Measurements from ENCODE around the gene GMEB2.
"Not testable (repeated sequence)": the region's sequence is repeated elsewhere in the genome, so short reads cannot be mapped to it uniquely, and the experiment has no call there.

The GMEB2 gene

GRCh38 chr20:63611646-63612045, 15.3 kb downstream of the GMEB2 start:
- no peak for DNase-seq

DNA sequence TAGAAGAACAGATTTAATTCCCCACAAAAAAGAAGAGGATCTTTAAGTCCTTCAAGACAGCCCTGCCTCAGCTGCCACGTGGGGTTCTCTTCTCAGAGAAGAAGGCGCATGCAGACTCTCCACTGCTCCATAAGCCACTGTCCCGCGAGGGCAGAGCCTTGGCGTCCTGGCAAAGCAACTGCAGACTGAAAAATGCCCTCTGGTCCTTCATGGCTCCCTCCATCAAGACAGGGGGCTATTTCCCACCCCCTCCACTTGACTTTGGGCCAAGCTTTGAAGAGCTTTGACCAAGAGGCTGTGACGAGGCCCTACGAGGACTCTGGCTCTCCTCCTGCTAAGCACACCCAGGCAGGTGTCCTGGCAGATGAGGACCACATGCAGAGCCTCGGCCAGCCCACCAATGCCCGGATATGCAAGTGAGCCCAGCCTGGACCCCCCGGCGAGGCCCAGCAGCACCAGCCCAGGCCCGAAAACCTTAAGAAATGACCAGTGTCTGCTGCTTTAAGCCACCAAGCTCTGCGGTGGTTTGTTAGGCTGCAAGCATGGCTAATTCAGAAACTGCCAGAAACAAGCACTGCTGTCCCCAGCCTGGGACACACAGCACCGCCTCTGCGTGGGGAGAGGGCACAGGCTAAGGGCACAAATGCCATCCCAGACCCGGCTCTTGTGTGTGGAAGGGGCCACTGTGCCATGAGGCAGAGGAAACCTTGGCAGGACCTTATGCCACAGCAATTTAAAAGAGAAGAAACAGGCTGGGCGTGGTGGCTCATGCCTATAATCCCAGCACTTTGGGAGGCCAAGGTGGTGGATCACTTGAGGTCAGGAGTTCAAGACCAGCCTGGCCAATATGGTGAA, 16.1 kb downstream of the GMEB2 start:
- no peak for DNase-seq

DNA sequence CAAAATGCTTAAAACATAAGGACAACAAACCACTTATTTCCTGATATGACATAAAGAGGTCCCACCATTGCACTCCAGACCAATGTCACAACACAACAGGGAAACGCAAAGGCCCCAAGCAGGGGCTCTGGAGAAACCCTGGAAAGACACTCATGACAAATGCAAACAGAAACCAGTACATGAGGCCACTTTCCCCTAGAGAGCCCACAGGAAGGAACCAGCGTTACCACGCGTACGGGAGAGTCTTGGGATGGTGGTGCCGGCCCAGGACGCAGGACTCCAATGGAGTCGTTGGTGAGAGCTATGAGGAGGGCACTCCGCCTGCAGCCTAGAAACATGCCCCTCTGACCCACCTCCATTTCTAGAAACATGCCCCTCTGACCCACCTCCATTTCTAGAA, 20.2 kb downstream of the GMEB2 start:
- DNase-seq: no peak

DNA sequence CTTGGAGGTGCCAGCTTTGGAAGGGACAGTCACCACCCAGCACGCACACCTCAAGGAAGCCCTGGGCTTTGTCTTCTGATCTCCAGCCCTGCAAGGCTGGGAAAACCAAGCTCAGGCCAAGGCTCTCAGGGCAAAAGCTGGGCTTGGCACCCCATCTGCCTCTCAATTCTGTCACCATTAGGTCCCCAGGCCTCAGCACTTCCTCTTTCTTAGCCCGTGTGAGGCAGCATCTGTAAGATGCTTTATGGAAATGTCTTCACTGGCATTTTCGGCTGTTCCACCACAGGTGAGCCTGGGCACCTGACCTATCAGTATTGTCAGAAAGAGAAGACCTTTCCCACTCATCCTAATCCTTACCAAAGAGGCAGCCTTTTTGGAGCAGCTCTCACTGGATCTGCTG, 24.6 kb downstream of the GMEB2 start:
- no peak for DNase-seq

DNA sequence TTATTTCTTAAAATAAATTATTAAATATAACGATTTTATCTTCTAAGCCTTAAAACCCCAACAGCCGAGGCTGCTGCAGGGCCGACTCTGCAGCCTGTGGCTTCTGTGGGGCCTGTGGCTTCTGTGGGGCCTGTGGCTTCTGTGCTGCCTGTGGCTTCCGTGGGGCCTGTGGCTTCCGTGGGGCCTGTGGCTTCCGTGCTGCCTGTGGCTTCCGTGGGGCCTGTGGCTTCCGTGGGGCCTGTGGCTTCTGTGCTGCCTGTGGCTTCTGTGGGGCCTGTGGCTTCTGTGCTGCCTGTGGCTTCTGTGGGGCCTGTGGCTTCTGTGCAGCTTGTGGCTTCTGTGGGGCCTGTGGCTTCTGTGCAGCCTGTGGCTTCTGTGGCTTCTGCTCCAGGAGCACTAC, 25.2 kb downstream of the GMEB2 start:
- DNase-seq: not testable (repeated sequence)

DNA sequence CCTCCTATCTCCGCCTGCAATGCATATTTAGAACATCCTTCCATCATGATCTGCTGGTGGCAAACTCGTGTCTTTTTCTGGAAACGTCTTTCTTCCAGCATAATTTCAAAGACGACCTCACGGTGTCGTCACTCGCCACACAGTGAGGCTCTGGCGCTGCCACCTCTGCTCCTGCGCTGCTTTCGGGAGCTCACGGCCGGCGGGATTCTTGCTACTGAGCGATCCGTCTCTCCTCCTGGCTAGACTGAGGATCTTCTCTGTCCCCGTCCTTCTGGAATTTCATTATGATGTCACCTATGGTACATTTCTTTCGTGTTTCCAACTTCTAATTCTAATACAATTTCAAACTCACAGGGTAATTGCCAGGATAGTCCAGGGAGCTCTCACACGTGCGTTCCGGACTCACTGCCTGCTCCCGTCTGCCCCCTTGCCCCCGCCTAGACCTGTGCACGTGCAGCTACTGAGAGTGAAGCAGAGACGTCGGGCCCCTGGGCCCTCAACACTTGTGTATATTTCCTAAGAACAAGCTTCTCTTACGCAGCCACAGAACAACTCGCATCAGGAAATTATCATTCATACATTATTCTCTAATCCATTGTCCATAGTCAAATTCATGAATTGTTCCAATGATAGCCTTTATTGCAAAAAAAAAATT, 27.4 kb downstream of the GMEB2 start:
- no peak for DNase-seq

DNA sequence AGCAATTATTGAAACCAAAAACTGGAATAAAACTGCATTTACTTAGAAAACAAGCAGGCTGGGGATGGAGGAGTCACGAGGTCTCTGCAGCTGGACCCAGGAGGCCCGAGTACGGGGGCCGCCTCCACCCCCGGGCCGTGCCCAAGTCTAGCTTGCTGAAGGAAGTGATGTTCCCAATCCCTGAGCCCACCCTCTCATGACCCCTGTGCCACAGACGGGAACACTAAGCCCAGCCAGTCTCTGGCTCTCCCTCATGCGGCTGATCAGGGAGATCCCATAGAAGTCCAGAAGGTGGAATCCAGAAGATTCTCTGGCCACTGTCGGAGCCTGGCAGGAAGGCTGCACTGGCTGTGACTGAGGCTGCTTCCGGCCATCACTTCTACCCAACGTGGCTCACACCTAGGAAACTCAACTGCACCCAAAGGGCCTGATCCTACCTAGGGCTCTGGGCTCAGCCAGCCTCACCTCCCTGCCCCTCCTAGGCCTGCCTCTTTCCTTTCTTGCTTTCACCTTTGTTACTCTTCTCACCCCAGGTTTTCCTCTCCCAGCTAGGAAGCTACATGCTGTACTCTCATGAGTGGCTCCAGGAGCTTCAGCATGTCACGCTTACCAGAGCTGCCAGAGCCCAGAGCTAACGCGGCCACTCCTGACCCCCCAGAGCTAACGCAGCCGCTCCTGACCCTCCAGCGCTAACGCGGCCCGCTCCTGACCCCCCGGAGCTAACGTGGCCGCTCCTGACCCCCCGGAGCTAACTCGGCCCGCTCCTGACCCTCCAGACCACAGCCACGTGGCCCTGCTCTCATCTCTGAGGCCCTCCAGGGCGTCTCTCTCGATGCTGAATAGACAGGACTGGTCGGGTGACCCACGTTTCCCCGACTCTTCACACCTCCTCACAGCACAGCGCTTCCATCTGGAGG, 28.2 kb downstream of the GMEB2 start:
- no peak for DNase-seq

DNA sequence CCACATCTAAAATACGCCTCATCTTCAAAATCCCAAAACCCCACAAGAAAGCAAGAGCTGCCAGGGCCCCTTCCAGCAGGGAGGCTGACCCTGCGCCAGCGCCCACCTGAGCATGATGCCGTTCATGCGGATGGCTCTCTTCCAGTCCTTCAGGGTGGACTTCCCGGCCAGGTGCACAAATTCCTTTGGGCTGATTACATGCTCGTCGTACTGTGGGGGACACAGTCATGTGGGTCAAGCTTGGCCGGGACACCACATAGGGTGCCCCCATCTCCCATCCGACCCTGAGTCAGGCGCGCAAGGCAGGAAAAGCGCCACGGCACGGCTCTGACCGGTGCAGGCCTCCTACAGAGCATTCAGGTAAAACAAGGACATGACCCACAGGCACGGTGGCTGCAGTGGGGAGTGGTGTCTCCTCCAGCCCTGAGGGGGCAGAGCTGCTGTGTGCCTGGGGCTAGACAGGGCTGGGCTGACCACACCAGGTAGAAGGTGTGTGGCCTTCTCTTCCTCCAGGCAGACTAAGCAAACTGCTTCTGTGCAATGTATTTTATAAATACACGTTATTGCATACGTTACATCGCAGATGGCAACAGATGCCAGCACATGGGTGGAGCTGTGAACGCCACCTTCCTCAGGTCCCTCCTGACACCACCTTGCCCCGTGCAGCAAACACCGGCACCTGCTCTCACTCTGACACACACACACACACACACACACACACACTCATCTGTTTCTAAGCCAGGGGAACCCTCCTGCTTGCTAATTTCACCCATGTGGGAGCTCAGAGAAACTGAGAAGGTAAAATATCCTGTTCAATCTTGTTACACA, 29.0 kb downstream of the GMEB2 start:
- no peak for DNase-seq

DNA sequence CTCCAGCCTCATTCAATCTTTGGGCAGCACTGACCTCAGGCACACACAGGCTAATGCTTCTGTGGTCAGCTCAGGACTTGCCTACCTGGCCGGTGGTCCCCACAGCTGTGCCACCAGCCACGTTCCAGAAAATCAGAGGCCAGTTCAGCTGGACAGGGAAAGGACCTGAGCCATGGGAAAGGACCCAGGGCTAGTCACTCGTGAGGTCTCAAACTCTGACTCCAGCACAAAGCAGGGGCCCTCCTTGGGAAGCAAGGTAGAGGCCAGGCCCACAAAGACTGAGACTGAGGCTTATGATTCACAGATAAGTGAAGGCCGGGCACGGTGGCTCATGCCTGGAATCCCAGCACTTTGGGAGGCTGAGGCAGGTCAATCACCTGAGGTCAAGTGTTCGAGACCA, 30.5 kb downstream of the GMEB2 start:
- no peak for DNase-seq

DNA sequence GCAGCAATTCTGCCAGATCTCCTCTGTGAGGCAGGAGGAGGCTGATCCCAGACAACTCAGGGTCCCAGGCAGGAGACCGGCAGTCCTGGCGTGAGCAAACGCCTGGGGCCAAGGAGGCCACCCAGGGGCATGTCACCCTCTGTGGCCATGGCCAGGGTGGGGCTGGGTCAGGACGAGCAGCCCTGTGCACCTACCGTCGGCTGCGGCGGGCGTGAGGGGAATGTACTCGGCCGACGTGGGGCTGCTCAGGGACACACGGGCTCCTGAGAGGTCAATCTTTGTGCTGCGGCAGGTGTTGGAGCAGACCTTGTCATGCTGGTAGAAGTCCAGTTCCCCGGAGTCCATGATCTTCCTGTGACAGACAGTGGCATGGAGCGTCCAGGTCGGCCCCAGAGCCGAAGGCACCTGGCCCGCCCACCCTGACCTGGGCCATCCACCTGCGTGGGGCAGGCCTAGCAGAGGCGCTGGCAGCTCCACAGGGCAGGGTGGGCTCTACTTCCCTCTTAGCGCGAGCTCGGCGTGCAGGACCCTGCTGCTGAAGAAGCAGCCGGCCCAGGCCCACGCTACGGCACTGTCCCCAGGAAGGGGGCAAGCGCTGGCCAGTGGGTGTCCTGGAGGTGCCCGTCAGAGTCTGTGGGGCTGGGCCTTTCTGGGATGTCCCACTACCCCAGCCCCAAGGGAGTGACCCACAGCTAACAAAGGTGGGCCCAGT, 31.3 kb downstream of the GMEB2 start:
- DNase-seq: no peak

GRCh38 chr20:63594043-63594561, 32.8 kb downstream of the GMEB2 start:
- no peak for DNase-seq

- DNase-seq: no peak
Measured at GRCh38 chr20:63592661-63593060, 34.2 kb downstream of the GMEB2 start.

DNA sequence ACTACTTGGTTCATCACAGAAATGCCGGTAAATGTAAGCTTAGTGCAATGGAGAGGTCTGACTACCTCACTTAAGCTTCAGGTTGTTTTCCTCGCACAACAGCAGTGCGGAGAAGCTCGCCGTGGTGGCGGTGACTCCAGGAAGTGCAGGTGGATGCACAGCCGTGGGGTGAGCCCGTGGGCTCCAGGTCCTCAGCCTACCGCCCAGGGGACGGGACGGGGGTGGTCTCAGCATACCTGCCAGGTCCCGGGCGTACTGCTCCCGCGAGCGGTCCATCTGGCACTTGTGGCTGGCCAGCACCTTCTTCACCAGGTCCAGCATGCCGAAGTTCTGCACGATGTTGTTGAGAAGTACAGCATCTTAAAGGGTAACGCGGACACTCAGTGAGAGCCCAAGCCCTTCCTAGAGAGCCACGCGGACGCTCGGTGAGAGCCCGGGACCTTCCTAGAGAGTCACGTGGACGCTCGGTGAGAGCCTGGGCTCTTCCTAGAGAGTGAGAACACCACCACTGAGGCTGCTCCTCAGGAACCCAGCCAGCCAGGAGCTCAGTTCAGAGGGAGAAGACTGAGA, 35.0 kb downstream of the GMEB2 start:
- DNase-seq: no peak

DNA sequence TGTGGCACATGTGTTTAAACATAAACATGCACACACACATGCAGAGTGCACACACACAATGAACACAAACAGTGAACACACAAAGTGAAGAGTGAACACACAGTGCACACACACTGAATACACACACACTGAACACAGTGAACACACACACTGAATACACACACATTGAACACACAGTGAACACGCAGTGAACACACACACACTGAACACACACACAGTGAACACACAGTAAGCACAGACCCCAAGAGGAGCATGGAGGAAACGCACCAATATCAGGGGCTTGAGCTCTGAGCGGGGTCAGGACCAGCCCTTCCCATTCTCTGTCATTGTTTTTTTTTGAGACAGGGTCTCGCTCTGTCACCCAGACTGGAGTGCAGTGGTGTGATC, 35.8 kb downstream of the GMEB2 start:
- DNase-seq: no peak

- no peak for DNase-seq
Measured at GRCh38 chr20:63590218-63591146, 36.4 kb downstream of the GMEB2 start.

GRCh38 chr20:63589261-63590217, 37.4 kb downstream of the GMEB2 start:
- no peak for DNase-seq

GRCh38 chr20:63588641-63589041, 38.3 kb downstream of the GMEB2 start:
- no peak for DNase-seq

GRCh38 chr20:63587776-63588591, 38.9 kb downstream of the GMEB2 start:
- DNase-seq: no peak
